GM12874 (cell line): ENCODE results near the gene GFRA3.
A peak's percentile ranks its signal among the peaks of the same experiment; 100 is the strongest.

Source experiments
- TF ChIP-seq, protein P1 (sequence below): IDR thresholded peaks from 2 replicates; pipeline ENCODE4 v1.5.1; 2011; ENCODE audit warnings: low read depth, mild to moderate bottlenecking, control low read depth, low read length, moderate library complexity; ENCODE audit not compliant: insufficient read depth

GFRA3 gene

DNA sequence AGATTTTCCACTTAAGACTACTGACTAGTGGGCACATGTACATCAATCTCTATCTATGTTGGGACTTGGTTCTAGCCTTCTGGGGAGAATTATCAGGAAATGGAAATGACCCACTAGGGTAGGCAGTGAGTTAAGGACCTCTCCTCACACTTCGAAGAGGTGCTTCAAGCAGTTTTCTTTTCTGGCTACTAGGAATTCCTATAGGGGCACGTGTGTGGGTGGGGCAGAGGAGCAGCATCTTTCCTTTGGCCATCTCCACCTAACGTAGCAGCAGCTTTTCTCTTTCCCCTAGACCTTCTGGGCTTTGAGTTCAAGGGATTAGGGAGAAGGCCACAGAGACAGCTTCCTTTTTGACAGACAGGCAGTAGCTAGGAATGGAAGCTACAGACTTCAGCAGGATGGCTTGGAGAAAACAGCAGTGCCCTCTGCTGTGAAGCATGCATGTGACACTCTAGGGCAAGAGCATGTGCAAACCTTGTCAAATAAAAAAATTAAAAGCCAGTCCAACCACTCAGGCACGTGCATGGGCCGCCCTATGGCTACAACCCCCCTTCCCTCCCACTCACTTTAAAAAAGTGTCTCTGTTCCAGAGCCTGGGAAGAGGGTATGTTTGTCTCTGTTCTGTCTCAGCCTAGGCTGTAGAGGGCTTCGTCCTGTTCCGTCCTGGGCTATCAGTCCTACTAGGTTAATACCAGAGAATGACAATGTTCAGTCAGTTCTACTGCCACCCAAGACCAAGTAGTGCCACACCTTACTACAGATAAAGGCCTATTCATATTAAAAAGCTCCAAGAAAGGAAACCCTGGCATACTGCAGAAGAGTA, 8.7 kb upstream of the GFRA3 start:
- TF ChIP-seq, protein P1, sequence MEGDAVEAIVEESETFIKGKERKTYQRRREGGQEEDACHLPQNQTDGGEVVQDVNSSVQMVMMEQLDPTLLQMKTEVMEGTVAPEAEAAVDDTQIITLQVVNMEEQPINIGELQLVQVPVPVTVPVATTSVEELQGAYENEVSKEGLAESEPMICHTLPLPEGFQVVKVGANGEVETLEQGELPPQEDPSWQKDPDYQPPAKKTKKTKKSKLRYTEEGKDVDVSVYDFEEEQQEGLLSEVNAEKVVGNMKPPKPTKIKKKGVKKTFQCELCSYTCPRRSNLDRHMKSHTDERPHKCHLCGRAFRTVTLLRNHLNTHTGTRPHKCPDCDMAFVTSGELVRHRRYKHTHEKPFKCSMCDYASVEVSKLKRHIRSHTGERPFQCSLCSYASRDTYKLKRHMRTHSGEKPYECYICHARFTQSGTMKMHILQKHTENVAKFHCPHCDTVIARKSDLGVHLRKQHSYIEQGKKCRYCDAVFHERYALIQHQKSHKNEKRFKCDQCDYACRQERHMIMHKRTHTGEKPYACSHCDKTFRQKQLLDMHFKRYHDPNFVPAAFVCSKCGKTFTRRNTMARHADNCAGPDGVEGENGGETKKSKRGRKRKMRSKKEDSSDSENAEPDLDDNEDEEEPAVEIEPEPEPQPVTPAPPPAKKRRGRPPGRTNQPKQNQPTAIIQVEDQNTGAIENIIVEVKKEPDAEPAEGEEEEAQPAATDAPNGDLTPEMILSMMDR, result peak; percentile 33; the same call in 1 of the 2 replicates

DNA sequence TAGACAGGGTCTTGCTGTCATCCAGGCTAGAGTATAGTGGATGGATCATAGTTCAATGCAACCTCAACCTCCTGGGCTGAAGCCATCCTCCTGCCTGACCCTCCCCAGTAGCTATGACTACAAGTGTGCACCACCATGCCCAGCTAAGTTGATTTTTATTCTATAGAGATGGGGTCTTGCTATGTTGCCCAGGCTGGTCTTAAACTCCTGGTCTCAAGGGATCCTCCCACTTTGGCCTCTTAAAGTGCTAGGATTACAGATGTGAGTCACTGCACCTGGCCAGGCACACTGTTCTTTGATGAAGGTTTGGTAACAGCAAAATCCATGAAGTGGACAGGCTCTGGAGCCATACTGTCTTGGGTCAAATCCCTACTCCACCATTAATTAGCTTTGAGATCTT, 6.5 kb upstream of the GFRA3 start:
- TF ChIP-seq, protein P1, result no peak

DNA sequence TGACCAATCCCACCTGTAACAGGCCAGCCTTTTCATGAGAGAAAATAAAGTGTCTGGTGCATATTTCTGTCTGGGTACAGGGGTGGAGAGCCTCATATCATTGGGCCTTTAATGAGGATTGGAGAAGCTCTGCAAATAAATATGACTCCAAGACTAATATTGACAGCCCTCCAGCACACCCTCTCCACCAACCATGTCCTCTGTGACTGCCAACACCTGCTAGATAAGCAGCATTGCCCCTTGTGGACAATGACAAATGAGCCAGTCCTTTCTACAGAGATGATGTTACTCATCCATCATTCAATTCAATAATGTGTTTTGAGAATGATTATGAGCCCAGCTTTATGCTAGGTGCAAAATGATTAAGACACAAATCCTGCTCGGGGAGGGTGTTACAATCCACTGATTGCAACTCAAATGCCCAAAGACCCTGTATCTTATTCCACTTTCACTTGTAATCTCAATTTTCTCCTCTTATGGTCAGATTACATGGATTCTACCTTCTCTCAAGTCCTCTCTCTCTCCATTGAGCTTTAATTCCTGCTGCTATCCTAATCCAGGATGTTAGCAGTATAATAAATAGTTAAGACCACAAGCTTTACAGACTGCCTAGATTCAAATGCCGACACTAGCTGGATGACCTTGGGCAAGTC, 2.1 kb upstream of the GFRA3 start:
- TF ChIP-seq, protein P1, result 0 out of 2 replicates have a peak, but pooled peaks have one; percentile 12

DNA sequence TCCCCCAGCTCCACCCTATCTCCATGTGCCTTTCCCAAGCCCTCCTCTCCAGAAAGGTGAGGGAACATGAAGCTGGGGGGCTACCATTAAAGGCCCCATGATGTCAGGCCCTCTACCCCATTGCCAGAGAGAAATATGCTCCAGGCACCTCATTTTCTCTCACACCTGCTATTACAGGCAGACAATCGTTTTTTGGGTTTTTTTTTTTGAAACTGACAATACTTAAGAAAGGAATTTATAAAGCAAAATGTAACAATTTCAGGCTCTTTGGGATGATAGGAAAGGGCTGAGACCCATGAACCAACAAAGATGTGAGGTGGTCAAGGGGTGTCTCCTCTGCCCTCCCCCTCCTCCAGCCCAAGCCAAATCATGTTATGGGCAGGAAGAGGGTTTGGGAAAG, 1.5 kb upstream of the GFRA3 start:
- TF ChIP-seq, protein P1, result no peak

DNA sequence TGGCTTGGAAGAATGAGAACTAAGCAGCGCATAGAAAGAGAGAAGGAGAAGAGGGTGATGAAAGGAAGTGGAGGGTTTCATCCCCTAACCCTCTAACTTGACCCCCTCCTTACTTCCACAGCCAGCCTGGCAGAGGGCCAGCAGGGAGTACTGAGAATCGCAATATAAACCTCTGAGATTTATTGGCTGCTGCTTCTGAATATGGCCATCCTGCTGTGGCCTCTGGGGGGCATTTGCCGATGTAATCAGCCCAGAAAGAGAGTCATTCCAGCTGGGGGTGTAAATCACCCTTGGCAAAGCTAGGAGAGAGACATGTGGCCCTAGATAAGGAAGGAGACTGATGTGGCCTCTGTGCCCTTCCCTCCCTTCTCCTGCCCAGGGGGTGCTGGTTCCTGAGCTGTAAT, 960 bp upstream of the GFRA3 start:
- TF ChIP-seq, protein P1, result no peak

DNA sequence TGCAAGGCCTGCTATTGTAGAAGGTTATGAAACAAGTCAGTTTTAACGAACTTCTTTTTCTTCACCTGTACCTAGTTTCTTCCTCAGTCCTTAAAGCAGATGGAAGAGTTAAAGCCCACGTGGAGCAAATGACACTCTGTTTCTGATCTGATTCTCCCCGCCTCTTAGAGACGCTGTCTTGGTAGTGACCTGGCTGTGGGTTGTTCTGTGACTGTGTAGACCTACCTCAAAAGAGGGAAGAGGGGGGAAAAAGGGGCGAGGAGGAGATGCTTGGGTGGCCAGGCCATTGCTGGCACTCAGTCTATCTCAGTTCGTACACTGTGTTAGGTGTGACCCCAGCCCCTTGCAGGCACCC, 610 bp downstream of the GFRA3 start:
- TF ChIP-seq, protein P1, result no peak

DNA sequence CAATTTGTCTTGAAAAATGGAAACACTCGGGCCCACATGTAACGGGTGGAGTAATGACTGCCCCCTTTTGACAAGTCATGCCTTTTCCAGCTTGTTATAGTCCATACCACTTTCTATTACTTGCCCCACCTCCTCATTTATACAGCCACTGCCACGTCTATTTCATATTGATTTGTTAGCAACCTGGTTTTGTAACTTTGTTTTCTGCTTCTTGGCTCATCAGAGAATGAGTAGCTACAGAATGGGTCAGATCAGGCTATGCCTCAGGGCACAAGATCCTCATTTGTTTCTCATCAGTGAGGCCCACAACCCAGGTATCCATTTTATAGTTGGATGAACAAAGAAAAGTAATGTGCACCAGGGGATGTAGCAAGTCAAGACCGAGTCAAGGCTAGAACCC, 1.7 kb downstream of the GFRA3 start:
- TF ChIP-seq, protein P1, result no peak
